ENCODE data around the gene CD93.

The CD93 gene

DNA sequence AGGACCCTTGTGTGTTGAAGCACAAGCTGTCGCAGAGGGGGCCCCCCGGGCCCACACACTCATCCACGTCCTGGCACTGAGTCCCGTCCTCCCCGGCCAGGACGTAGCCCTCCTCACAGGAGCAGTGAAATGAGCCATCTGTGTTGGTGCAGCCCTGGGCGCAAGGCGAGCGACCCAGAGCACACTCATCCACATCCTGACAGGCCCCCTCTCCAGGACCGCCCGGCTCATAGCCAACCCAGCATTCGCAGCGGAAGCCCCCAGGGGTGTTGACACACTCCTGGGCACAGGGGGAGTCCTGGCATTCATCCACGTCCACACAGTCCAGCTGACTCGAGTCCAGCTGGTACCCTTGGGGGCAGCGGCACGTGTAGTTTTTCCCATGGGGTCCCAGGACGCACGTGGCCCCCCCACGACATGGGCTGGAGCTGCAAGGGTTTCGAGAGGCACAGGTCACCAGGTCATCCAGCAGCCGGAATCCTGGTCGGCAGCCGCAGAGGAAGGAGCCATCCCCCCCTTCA is 1.2 kb downstream of the CD93 start:
- TF ChIP-seq, protein P1, sequence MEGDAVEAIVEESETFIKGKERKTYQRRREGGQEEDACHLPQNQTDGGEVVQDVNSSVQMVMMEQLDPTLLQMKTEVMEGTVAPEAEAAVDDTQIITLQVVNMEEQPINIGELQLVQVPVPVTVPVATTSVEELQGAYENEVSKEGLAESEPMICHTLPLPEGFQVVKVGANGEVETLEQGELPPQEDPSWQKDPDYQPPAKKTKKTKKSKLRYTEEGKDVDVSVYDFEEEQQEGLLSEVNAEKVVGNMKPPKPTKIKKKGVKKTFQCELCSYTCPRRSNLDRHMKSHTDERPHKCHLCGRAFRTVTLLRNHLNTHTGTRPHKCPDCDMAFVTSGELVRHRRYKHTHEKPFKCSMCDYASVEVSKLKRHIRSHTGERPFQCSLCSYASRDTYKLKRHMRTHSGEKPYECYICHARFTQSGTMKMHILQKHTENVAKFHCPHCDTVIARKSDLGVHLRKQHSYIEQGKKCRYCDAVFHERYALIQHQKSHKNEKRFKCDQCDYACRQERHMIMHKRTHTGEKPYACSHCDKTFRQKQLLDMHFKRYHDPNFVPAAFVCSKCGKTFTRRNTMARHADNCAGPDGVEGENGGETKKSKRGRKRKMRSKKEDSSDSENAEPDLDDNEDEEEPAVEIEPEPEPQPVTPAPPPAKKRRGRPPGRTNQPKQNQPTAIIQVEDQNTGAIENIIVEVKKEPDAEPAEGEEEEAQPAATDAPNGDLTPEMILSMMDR (IDR thresholded peaks at IDR 0.05; ENCODE audit: extremely low read depth, insufficient read depth, missing control alignments): no peak
- in situ Hi-C loops (cut with MboI; ENCODE audit: low pct_unique_long_range_greater_than_20kb, low sequenced_read_pairs, unreplicated experiment): no loop called here
- no peak for DNase-seq (ENCODE audit: low spot score)

- TF ChIP-seq, protein P1 (IDR thresholded peaks at IDR 0.05; ENCODE audit: extremely low read depth, insufficient read depth, missing control alignments): no peak
- no peak for DNase-seq (ENCODE audit: low spot score)
- in situ Hi-C loops (cut with MboI; ENCODE audit: low pct_unique_long_range_greater_than_20kb, low sequenced_read_pairs, unreplicated experiment): no loop called here
Measured at GRCh38 chr20:23084282-23084844, 1.8 kb downstream of the CD93 start.

DNA sequence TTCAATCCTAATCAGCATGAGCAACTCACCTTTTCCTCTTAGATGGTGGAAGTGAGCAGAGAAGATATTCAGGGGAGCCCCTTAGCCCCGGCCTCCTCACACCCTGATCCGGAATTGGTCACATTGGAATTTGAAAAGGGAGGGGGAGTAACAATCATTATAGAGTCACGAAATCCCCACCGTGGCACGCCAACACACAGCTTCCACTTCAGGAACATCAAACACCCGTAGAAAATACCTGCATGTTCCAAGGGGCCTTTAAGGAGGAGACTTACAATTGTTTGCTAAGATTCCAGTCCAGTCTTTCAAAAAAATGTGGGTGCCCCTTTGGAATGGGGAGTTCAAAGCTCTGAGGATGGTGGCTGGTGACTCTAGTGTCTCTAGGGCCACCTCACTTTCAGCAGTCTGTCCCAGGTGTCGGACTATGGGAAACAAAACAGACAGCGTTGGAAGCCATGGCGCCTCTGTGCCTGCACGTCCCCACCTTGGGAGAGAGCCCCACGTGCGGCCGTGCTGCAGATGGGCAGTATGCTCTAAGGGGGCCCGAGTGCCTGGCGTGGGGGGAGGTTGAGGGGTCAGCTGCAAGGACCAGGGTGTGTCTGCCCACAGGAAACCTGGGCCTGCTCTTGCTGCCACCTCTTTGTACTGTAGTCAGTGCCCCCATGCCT is 2.4 kb downstream of the CD93 start:
- in situ Hi-C loops (cut with MboI; ENCODE audit: low pct_unique_long_range_greater_than_20kb, low sequenced_read_pairs, unreplicated experiment): no loop called here
- TF ChIP-seq, protein P1 (IDR thresholded peaks at IDR 0.05; ENCODE audit: extremely low read depth, insufficient read depth, missing control alignments): no peak
- DNase-seq (ENCODE audit: low spot score): no peak

- DNase-seq (ENCODE audit: low spot score): no peak
- in situ Hi-C loops (cut with MboI; ENCODE audit: low pct_unique_long_range_greater_than_20kb, low sequenced_read_pairs, unreplicated experiment): no loop called here
- TF ChIP-seq, protein P1 (IDR thresholded peaks at IDR 0.05; ENCODE audit: extremely low read depth, insufficient read depth, missing control alignments): no peak
Measured at GRCh38 chr20:23082846-23083552, 3.1 kb downstream of the CD93 start.

DNA sequence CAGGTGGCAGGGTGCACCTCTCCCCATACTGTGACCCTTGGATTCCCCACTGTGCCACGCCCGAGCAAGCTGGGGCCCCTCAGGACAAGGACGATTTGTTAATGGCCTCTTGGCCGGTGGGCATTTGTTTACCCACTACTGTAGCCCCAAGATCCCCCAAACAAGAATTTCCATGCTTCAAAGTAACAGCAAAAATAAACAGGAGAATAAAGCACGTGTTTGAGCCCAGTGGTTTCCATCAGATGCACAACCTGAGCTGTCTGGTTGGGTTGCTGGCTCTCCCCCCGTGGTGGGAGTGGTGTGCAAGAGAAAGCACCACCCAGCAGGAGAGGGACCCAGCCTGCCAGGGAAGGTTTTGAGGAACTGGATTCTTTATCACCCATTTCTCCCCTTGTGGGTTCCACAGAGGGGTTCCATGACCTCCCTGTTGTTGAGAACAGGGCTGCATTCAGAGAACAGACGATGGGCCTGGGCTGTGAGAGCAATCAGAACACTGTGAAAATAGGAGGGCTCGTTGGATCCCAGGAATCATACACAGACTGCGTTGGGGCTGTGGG is 4.8 kb downstream of the CD93 start:
- TF ChIP-seq, protein P1 (IDR thresholded peaks at IDR 0.05; ENCODE audit: extremely low read depth, insufficient read depth, missing control alignments): no peak
- in situ Hi-C loops (cut with MboI; ENCODE audit: low pct_unique_long_range_greater_than_20kb, low sequenced_read_pairs, unreplicated experiment): no loop called here
- no peak for DNase-seq (ENCODE audit: low spot score)

- TF ChIP-seq, protein P1 (IDR thresholded peaks at IDR 0.05; ENCODE audit: extremely low read depth, insufficient read depth, missing control alignments): no peak
- DNase-seq (ENCODE audit: low spot score): no peak
- in situ Hi-C loops (cut with MboI; ENCODE audit: low pct_unique_long_range_greater_than_20kb, low sequenced_read_pairs, unreplicated experiment): no loop called here
Measured at GRCh38 chr20:23080521-23080920, 5.6 kb downstream of the CD93 start.

Measured in GM13977 (cell line).